Sigmoid colon (tissue), 3 donors: ENCODE results near the gene PIP4K2A.

Experiments
- POLR2A ChIP-seq, 2 donors: fragments of 450-650 bp; IDR thresholded peaks; one replicate each; pipeline ENCODE4 v1.6.1; 2016; ENCODE audit warnings: antibody characterized with exemption in 2 of 2, mild to moderate bottlenecking in 2 of 2, moderate library complexity in 2 of 2
- TF ChIP-seq, protein P1 (sequence below), 4 experiments: fragments of 450-650 bp in 3 of 4; fragments of 200-600 bp in 1 of 4; IDR thresholded peaks; one replicate each; pipeline ENCODE4 v1.5.1; 2016 to 2019; ENCODE audit warnings: antibody characterized with exemption in 4 of 4, mild to moderate bottlenecking in 3 of 4, moderate library complexity in 2 of 4

DNA sequence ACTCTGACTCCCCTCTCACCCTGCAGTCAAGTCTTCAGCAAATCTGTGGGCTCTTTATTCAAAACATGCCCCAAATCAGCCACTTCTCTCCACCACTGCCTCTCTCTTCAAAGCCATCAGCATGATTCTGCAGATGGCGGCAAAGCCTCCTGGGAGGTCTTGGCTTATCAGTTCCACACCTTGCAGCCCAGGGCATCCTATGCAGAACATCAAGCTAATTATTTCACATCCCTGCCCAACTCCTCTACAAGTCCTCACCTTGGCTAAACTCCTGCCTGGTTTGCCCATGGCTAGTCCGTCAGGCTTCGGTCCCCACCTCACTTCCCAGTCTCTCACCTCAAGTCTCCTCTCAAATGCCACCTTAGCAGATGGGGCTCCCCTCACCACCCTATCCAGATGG is 70.2 kb downstream of the PIP4K2A start:
- TF ChIP-seq, protein P1, sequence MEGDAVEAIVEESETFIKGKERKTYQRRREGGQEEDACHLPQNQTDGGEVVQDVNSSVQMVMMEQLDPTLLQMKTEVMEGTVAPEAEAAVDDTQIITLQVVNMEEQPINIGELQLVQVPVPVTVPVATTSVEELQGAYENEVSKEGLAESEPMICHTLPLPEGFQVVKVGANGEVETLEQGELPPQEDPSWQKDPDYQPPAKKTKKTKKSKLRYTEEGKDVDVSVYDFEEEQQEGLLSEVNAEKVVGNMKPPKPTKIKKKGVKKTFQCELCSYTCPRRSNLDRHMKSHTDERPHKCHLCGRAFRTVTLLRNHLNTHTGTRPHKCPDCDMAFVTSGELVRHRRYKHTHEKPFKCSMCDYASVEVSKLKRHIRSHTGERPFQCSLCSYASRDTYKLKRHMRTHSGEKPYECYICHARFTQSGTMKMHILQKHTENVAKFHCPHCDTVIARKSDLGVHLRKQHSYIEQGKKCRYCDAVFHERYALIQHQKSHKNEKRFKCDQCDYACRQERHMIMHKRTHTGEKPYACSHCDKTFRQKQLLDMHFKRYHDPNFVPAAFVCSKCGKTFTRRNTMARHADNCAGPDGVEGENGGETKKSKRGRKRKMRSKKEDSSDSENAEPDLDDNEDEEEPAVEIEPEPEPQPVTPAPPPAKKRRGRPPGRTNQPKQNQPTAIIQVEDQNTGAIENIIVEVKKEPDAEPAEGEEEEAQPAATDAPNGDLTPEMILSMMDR (IDR thresholded peaks at IDR 0.05): no peak
- TF ChIP-seq POLR2A (IDR thresholded peaks at IDR 0.05): no peak
